ENCODE data around the gene DLGAP1. TPM values are rescaled to one million over a fixed set of nuclear protein-coding genes. Genes with fewer than 3 reads are reported as not detected.

The DLGAP1 gene
- total and polyA plus RNA-seq, 4 donors: 0.06 to 1.2 (median 0.17) TPM; not detected in 1

DNA sequence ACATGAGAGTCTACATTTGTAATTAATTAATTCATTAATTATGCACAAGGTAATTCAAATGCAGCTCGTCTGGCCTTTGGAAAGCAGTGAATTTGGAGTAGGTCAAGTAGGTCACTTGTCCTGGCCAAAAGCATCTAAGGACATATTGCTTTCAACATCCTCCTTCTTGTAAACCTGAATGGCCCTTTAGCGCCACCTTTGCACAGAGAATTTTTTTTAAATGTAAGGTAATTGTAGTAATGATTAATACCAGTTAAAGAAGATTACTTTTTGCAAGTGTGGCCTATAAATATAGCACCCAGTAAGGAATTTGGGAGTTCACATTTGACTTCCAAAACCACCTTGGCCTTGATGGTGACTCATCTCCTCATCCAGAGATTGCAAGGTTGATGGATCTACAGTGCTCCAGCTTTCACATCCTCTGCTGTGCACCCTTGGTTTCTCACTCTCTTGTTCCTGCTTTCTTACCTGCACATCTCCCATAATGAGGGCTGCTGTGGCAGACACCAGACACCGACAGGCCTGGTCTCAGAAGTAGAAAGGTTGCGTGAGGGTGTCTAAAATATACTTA is 523.5 kb downstream of the DLGAP1 start (continued):
- TF ChIP-seq REST (IDR thresholded peaks at IDR 0.05): no peak
- TF ChIP-seq YY1 (IDR thresholded peaks at IDR 0.05): no peak
- no peak for TF ChIP-seq RAD21 (IDR thresholded peaks at IDR 0.05)
- no peak for TF ChIP-seq SP1 (IDR thresholded peaks at IDR 0.05)
- TF ChIP-seq TAF1 (conservative IDR thresholded peaks at IDR 0.05): no peak
- TF ChIP-seq EGR1 (IDR thresholded peaks at IDR 0.05; ENCODE audit: low read depth in 2 of 2): no peak

DNA sequence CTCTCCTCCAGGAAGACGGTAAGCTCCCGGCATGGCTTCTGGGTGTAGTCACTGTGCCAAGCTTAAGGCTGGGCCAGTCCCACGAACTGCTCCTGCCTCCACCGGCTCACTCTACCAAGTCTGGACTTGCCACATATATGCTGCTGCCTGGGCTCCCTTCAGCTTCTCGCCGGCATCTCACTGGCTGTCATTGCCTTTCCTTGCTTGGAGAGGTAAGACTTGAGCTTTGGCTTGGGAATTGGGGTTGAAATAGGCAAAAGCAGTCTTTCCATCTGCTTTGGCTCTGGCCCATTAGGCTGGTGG is 524.1 kb downstream of the DLGAP1 start:
- WGBS: 98% methylated on average over 6 of the region's 6 CpGs
- no peak overlapping the region for H3K9ac ChIP-seq (ENCODE audit: low read depth in 1 of 2, low read length in 2 of 2)
- no peak overlapping the region for H3K27ac ChIP-seq (ENCODE audit: low read depth in 1 of 2, low read length in 2 of 2)
- H3K4me1 ChIP-seq (ENCODE audit: control insufficient read depth in 4 of 4, insufficient read depth in 4 of 4, low read length in 3 of 4): no peaks in the 10 kb centered on the region
- H3K9me3 ChIP-seq (ENCODE audit: control insufficient read depth in 4 of 4, low read length in 3 of 4): no peaks in the 10 kb centered on the region
- H3K36me3 ChIP-seq (ENCODE audit: control insufficient read depth in 4 of 4, insufficient read depth in 3 of 4, low read depth in 1 of 4, low read length in 3 of 4): no peaks in the 10 kb centered on the region
- TF ChIP-seq RXRA (IDR thresholded peaks at IDR 0.05) (no peak), NR2F2 (IDR thresholded peaks at IDR 0.05) (no peak), TAF1 (conservative IDR thresholded peaks at IDR 0.05) (no peak), HNF4A (conservative IDR thresholded peaks at IDR 0.05) (no peak), EGR1 (IDR thresholded peaks at IDR 0.05; ENCODE audit: low read depth in 2 of 2) (no peak)
- no peak overlapping the region for H3K4me3 ChIP-seq (ENCODE audit: low read depth in 1 of 3, low read length in 3 of 3)
- no peak for DNase-seq (ENCODE audit: low spot score)
- H3K27me3 ChIP-seq (ENCODE audit: control insufficient read depth in 4 of 4, insufficient read depth in 4 of 4, low read length in 3 of 4): no peaks in the 10 kb centered on the region

- no peak for DNase-seq (ENCODE audit: low spot score)
- Histone ChIP-seq H3K9ac (ENCODE audit: low read depth in 1 of 2, low read length in 2 of 2) (no peak overlapping the region), H3K27me3 (ENCODE audit: control insufficient read depth in 4 of 4, insufficient read depth in 4 of 4, low read length in 3 of 4) (peaks cover 0 to 2% (median 0%) of the 10 kb centered on the region in 4 donors), H3K4me3 (ENCODE audit: low read depth in 1 of 3, low read length in 3 of 3) (no peak overlapping the region), H3K36me3 (ENCODE audit: control insufficient read depth in 4 of 4, insufficient read depth in 3 of 4, low read depth in 1 of 4, low read length in 3 of 4) (no peaks in the 10 kb centered on the region), H3K27ac (ENCODE audit: low read depth in 1 of 2, low read length in 2 of 2) (no peak overlapping the region), H3K9me3 (ENCODE audit: control insufficient read depth in 4 of 4, low read length in 3 of 4) (no peaks in the 10 kb centered on the region), H3K4me1 (ENCODE audit: control insufficient read depth in 4 of 4, insufficient read depth in 4 of 4, low read length in 3 of 4) (no peaks in the 10 kb centered on the region)
- TF ChIP-seq, protein P1, sequence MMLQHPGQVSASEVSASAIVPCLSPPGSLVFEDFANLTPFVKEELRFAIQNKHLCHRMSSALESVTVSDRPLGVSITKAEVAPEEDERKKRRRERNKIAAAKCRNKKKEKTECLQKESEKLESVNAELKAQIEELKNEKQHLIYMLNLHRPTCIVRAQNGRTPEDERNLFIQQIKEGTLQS (IDR thresholded peaks at IDR 0.05): no peak
- no peak for TF ChIP-seq HNF4A (conservative IDR thresholded peaks at IDR 0.05)
- TF ChIP-seq SP1 (IDR thresholded peaks at IDR 0.05): no peak
- TF ChIP-seq, protein P2, sequence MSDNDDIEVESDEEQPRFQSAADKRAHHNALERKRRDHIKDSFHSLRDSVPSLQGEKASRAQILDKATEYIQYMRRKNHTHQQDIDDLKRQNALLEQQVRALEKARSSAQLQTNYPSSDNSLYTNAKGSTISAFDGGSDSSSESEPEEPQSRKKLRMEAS (IDR thresholded peaks at IDR 0.05): no peak
- no peak for TF ChIP-seq HNF4G (IDR thresholded peaks at IDR 0.05)
- no peak for TF ChIP-seq YY1 (IDR thresholded peaks at IDR 0.05)
- TF ChIP-seq GABPA (IDR thresholded peaks at IDR 0.05 in 1 of 2, conservative IDR thresholded peaks at IDR 0.05 in 1 of 2): no peak
- no peak for TF ChIP-seq REST (IDR thresholded peaks at IDR 0.05)
- TF ChIP-seq NR2F2 (IDR thresholded peaks at IDR 0.05): no peak
- WGBS: 93% methylated on average over 13 of the region's 13 CpGs
Observed at GRCh38 chr18:3930126-3931012, 524.7 kb downstream of the DLGAP1 start.

All from liver (tissue), 9 donors.